GM20000 (cell line): ENCODE measurements around the gene JARID2.
"Not testable (repeated sequence)": the region's sequence is repeated elsewhere in the genome, so short reads cannot be mapped to it uniquely, and the experiment has no call there.

Experiments
- DNase-seq: peaks from one replicate; pipeline ENCODE4 v3.0.0; 2012; ENCODE audit warnings: low spot score
- TF ChIP-seq, protein P1 (sequence below): IDR thresholded peaks from 2 replicates; pipeline ENCODE4 v1.5.1; 2012; ENCODE audit warnings: mild to moderate bottlenecking, control low read depth; ENCODE audit errors: extremely low read depth, missing control alignments

JARID2 gene

DNA sequence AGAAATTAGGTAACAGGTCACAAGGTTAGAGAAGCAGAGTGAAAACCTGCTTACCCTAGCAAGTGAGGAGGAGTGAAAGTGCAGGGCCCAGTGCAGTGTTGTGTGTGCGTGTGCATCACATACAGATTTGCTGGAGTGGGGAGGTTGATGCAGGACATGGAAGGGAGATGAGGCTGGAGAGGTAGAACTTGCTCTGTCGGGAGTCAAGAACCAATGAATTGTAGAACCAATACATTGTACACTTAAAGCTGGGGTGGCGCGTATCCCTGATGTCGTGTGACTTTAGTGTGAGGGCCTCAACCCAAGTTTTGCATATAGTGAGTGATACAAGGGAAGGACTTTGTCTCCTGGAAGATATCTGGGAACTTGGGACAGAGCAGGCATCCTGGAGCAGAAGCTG, 48.6 kb downstream of the JARID2 start:
- TF ChIP-seq, protein P1, sequence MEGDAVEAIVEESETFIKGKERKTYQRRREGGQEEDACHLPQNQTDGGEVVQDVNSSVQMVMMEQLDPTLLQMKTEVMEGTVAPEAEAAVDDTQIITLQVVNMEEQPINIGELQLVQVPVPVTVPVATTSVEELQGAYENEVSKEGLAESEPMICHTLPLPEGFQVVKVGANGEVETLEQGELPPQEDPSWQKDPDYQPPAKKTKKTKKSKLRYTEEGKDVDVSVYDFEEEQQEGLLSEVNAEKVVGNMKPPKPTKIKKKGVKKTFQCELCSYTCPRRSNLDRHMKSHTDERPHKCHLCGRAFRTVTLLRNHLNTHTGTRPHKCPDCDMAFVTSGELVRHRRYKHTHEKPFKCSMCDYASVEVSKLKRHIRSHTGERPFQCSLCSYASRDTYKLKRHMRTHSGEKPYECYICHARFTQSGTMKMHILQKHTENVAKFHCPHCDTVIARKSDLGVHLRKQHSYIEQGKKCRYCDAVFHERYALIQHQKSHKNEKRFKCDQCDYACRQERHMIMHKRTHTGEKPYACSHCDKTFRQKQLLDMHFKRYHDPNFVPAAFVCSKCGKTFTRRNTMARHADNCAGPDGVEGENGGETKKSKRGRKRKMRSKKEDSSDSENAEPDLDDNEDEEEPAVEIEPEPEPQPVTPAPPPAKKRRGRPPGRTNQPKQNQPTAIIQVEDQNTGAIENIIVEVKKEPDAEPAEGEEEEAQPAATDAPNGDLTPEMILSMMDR, result no peak
- DNase-seq, result no peak

DNA sequence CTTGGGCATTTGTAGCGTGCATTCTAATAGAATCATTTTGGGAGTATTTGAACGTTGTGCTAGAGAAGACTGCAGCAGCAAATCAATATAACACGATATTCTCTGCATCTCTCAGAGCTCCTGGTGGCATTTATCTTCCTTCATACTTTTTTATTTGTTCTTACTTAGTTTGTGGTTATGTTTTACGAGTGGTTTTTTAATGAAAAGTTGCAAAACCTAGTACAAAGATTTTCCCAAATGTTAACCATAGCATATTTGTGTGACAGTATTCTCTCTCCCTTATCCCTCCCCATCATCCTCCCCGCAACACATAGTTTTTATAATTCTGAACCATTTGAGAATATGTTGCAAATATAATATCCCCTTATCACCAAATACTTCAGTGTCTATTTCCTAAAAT, 50.4 kb downstream of the JARID2 start:
- TF ChIP-seq, protein P1, result no peak
- DNase-seq, result no peak

DNA sequence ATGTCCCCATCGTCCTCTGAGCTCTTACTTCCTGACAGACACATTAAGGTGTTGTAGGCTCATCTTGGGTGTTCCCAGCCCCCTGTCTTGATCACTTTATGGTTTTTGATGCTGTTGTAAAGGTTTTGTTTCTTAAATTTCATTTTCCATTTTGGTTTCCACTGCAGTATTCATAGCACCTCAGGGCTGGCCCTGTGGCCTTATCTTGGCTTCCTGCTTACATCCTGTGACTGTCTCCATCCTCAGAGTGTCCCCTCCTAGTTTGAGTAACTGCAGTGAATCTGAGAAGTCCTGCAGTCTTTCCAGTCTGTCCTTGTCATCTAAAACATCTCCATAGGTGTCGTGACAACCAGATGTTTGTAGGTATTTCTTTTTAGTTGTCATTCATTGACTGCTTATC, 50.9 kb downstream of the JARID2 start:
- TF ChIP-seq, protein P1, result no peak
- DNase-seq, result peak; percentile 46

DNA sequence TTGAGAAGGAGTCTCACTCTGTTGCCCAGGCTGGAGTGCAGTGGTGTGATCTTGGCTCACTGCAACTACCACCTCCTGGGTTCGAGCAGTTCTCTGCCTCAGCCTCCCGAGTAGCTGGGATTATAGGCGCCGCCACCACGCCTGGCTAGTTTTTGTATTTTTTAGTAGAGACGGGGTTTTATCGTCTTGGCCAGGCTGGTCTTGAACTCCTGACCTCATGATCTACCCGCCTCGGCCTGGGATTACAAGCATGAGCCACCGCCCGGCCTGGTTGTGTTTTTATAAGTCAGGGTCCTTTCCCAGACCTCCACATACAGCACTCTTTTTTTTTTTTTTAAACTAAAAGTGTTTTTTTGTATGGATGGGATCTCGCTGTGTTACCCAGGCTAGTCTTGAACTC, 51.3 kb downstream of the JARID2 start:
- DNase-seq, result not testable (repeated sequence)

DNA sequence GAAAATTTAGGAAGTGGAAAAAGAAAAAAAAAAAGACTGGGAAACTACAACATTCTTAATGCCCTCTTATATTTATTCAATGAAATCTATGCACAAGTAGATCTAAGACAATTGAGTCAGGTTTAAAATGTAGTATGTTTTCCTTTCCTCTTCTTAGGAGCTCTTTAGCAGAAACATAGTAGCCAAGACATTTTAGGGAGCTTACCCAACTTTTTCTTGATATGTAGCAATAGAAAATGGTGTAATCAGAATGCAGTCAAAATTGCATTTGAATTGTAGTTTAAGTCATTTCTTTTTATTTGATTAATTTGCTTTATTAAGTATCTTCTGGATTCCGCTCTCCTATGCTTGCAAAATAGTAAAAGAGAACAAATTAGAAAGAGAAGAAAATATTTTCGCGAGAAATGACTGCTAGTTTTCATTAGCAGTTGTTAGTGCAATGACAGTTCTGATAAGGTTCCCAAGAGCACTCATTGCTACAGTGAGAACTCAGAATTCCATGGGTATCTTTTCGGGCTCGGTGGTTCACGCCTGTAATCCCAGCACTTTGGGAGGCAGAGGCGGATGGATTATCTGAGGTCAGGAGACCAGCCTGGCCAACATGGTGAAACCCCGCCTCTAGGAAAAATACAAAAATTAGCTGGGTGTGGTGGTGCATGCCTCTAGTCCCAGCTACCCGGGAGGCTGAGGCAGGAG, 52.2 kb downstream of the JARID2 start:
- DNase-seq, result no peak
- TF ChIP-seq, protein P1, result no peak

DNA sequence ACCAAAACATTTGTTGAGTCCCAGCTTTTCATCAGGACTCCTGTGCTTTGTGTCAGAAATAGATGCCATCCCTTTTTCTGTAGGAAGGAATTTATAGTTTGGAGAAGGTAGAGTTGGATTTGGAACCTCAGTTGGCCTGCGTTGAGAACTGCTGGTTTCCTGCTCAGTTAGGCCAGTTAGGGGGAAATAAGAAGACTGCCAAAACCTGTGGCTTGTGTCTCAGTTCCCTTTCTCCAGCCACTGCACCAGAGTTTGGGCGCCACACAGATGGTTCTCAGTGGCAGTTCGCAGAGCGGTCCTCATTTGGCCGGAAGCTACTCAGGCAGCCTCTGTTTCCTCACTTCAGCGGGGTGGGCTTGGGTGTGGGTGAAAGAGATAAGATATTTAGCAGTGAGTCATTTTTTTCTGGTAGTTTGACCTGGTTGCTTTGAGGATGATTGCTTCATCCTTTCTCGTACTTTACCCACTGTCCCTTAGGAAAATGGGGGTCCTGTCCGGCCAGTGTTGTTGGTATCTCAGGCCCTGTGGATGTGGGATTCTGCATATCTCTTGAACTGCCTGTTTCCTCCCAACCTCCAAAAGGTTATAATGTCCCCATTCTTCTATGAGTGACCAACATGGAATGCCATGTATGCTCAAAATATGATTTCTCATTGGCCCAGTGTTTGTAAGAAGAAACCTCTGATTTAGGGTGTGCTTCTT, 53.7 kb downstream of the JARID2 start:
- TF ChIP-seq, protein P1, result no peak
- peak; percentile 73 for DNase-seq

DNA sequence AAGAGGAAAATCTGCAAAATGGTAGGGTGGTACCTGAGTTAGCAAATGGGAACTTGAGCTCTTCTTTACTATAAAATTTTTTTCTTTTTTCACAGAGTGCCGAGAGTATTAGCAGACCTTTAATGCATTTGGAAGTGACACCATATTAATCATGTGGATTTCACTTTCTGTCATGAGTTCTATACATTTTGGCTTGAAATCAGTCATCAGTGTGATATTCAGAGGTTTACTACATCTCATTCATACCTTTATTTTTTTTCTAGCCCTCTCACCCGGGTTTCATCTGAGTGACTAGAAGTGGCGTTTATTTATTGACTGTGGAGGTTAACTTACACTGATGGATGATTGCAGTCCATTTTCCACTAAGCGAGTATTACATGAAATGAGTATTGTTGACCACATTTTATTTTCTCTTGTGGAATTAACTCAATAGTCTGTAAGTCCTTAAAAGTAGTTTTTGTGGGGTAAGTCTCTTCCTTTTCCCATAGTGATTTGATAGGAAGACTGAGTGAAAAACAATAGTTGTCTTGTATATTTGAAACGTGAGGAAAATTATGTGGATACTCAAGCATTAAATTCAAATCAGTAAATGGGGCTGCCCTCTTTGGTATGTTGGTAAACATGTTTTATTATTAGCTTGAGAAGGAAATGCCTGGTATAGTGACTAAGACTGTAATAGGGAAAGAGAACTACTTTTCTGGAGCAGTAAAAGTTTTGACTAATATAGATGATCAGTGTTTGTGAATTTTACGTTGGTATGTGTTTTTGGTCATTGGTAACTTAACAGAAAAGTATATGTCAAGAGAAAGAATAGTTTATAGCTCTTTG, 55.5 kb downstream of the JARID2 start:
- TF ChIP-seq, protein P1, result no peak
- peak; percentile 36 for DNase-seq
